ENCODE data around the gene NDUFS1. TPM values are rescaled to one million over a fixed set of nuclear protein-coding genes. Genes with fewer than 3 reads are reported as not detected.
"Not testable (repeated sequence)": the region's sequence is repeated elsewhere in the genome, so short reads cannot be mapped to it uniquely, and the experiment has no call there.

The NDUFS1 gene
- total and polyA plus RNA-seq, 2 experiments from 2014 or later = 86.8 to 145 TPM

DNA sequence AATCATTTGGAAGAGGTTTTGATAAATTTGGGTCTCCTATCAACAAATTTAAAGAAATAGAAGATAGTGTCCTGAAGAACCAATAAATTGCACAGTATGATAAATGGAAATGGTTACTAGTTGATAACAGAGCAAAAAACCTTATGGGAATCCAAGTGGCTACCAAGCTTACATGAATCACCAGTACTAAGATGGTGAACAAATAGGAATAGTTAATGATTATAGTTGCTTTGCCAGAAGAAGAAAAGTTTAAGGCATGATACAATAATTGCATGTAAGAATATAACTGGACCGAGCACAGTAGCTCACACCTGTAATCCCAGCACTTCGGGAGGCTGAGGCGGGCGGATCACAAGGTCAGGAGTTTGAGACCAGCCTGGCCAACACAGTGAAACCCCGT is 53.7 kb downstream of the NDUFS1 start:
- Histone ChIP-seq H3K4me1 (ENCODE audit: low read depth) (no peaks in the 10 kb centered on the region), H3K4me3 (no peak overlapping the region), H3K27me3 (no peaks in the 10 kb centered on the region), H3K9me3 (ENCODE audit: low read depth) (no peaks in the 10 kb centered on the region), H3K36me3 (no peaks in the 10 kb centered on the region), H3K27ac (no peak overlapping the region)
- TF ChIP-seq CTCF (IDR thresholded peaks at IDR 0.05; ENCODE audit: low read depth, low read length) = no peak
- DNase-seq (ENCODE audit: low read depth in 1 of 2, low spot score in 1 of 2) = no peak

DNA sequence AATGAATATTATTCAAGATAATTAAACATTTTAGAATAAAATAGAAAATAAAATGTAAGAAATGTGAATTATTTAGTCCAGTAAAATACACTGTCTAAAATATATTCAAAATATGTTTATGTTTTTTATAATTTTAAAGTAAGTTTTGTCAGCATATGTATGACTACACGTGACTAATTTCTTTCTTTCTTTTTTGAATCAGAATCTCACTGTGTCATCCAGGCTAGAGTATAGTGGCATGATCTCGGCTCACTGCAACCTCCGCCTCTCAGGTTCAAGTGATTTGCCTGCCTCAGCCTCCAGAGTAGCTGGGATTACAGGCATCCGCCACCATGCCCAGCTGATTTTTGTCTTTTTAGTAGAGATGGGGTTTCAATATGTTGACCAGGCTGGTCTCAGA is 54.2 kb downstream of the NDUFS1 start:
- no peaks in the 10 kb centered on the region for H3K9me3 ChIP-seq (ENCODE audit: low read depth)
- no peak for DNase-seq (ENCODE audit: low read depth in 1 of 2, low spot score in 1 of 2)
- no peaks in the 10 kb centered on the region for H3K36me3 ChIP-seq
- H3K4me1 ChIP-seq (ENCODE audit: low read depth) = no peaks in the 10 kb centered on the region
- no peaks in the 10 kb centered on the region for H3K27me3 ChIP-seq
- H3K4me3 ChIP-seq = no peak overlapping the region
- H3K27ac ChIP-seq = no peak overlapping the region
- TF ChIP-seq CTCF (IDR thresholded peaks at IDR 0.05; ENCODE audit: low read depth, low read length) = no peak

DNA sequence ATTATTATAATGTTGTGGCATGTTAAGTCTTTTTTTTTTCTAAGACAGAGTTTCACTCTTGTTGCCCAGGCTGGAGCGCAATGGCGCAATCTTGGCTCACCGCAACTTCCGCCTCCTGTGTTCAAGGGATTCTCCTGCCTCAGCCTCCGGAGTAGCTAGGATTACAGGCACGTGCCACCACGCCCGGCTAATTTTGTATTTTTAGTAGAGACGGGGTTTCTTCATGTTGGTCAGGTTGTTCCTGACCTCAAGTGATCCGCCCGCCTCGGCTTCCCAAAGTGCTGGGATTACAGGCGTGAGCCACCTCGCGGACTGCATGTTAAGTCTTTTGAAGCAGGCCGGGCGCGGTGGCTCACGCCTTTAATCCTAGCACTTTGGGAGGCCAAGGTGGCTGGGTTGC is 60.4 kb downstream of the NDUFS1 start:
- H3K4me1 ChIP-seq (ENCODE audit: low read depth); DNase-seq (ENCODE audit: low read depth in 1 of 2, low spot score in 1 of 2); H3K36me3 ChIP-seq; H3K27ac ChIP-seq; H3K4me3 ChIP-seq; H3K9me3 ChIP-seq (ENCODE audit: low read depth); H3K27me3 ChIP-seq: not testable (repeated sequence)

GRCh38 chr2:206098471-206098870 is 60.8 kb downstream of the NDUFS1 start:
- no peak overlapping the region for H3K4me3 ChIP-seq
- H3K27ac ChIP-seq = no peak overlapping the region
- no peak for TF ChIP-seq CTCF (IDR thresholded peaks at IDR 0.05; ENCODE audit: low read depth, low read length)
- no peaks in the 10 kb centered on the region for H3K36me3 ChIP-seq
- no peak for DNase-seq (ENCODE audit: low read depth in 1 of 2, low spot score in 1 of 2)
- H3K4me1 ChIP-seq (ENCODE audit: low read depth) = peaks cover 4% of the 10 kb centered on the region
- no peaks in the 10 kb centered on the region for H3K27me3 ChIP-seq
- H3K9me3 ChIP-seq (ENCODE audit: low read depth) = no peaks in the 10 kb centered on the region

DNA sequence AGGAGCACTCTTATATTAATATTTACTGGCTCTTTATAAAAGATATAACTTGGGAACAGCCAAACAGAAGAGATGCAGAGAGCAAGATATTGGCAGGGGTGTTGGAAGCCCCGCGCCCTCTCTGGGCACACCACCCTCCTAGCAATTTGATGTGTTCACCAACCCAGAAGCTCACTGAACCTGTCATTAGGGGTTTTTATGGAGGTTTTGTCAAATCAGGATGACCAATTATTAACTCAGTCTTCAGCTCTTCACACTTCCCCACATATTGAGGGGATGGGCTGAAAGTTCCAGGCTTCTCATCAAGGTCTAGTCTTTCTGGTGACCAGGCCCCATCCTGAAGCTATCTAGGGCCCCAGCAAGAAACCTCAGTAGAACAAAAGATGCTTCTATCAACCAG is 62.4 kb downstream of the NDUFS1 start:
- H3K9me3 ChIP-seq (ENCODE audit: low read depth) = no peaks in the 10 kb centered on the region
- peaks cover 6% of the 10 kb centered on the region for H3K4me1 ChIP-seq (ENCODE audit: low read depth)
- H3K36me3 ChIP-seq = no peaks in the 10 kb centered on the region
- no peak for DNase-seq (ENCODE audit: low read depth in 1 of 2, low spot score in 1 of 2)
- no peak overlapping the region for H3K27ac ChIP-seq
- no peaks in the 10 kb centered on the region for H3K27me3 ChIP-seq
- TF ChIP-seq CTCF (IDR thresholded peaks at IDR 0.05; ENCODE audit: low read depth, low read length) = no peak
- H3K4me3 ChIP-seq = no peak overlapping the region

DNA sequence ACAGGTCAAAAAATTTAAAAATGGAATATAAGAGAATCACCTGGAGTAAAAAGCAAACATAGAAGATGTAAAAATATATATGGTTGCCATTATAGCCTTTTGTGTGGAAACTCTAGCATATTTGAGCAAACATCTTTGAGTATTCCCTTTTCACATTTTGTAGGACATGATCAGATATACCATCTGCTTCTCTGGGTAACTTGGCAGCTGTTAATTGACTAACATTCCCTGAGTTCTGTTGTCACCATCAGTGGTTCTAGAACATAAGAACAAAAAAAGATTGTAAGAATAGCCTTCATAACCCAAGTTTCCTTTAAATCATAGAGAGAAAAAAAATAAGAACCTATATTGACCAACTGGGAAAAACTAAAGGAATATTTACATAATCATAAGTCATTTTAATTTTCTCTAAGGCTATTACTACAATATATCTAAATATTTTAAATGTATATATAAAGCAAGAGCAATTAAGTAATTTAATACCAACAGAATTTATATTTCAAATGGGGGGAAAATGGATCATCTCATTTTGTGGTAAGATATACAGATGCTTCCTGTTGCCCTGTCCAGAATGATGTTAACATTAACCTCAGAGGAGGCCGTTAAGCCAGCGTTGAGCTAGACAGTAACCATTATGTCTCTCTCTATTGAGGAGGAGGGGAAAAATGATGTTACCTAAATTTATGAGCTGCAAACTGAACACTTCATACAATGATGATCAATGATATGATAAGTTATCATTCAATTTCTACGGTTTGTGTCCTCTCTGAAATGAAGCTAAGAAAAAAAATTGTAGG is 63.5 kb downstream of the NDUFS1 start:
- no peaks in the 10 kb centered on the region for H3K9me3 ChIP-seq (ENCODE audit: low read depth)
- TF ChIP-seq CTCF (IDR thresholded peaks at IDR 0.05; ENCODE audit: low read depth, low read length) = no peak
- H3K4me3 ChIP-seq = no peak overlapping the region

More for the DNA sequence above, 63.5 kb downstream of the NDUFS1 start:
- H3K4me1 ChIP-seq (ENCODE audit: low read depth) = peaks cover 6% of the 10 kb centered on the region
- H3K27me3 ChIP-seq = no peaks in the 10 kb centered on the region
- DNase-seq (ENCODE audit: low read depth in 1 of 2, low spot score in 1 of 2) = no peak
- H3K36me3 ChIP-seq = no peaks in the 10 kb centered on the region
- H3K27ac ChIP-seq = no peak overlapping the region

Data from cardiac muscle cell (in vitro differentiated cells and primary cell).